H1 (cell line): ENCODE results near the gene CENPM. TPM values are rescaled to one million over a fixed set of nuclear protein-coding genes. Genes with fewer than 3 reads are reported as not detected.
A peak's percentile ranks its signal among the peaks of the same experiment; 100 is the strongest.

Experiments
- CTCF ChIA-PET: fragments of 300-600 bp; sonication (Branson Sonifier 250); formaldehyde crosslinking; loops from one replicate; lab custom pipeline; 2021; ENCODE audit not compliant: partially characterized antibody; lab: Charles Lee
- POLR2A ChIA-PET: fragments of 300-600 bp; sonication (Branson Sonifier 250); formaldehyde crosslinking; loops from one replicate; lab custom pipeline; 2021; ENCODE audit warnings: inconsistent platforms; ENCODE audit not compliant: partially characterized antibody; lab: Charles Lee
- DNase-seq, 2 experiments: peaks; one replicate each; pipeline versions ENCODE4 v3.0.0 to v3.0.0-alpha.2; 2010 to 2022; ENCODE audit warnings: low spot score in 2 of 2, low read depth in 1 of 2, mixed read lengths in 1 of 2
- FAIRE-seq: peaks from 2 replicates; lab custom pipeline; 2011; peaks lifted over from hg19 to GRCh38; lab: Jason Lieb, UNC
- H2AFZ ChIP-seq: 2 replicates; pipeline ENCODE4 v1.8.1; 2012; ENCODE audit warnings: low read length, inconsistent platforms
- H2AK5ac ChIP-seq: 2 replicates; pipeline ENCODE4 v1.6.1; 2013; ENCODE audit warnings: low read depth, low read length
- H2BK120ac ChIP-seq: replicated peaks from 2 replicates; pipeline ENCODE3; 2013; ENCODE audit warnings: low read depth, low read length, inconsistent platforms
- H2BK12ac ChIP-seq: 2 replicates; pipeline ENCODE4 v1.6.1; 2013; ENCODE audit warnings: low read depth, low read length
- H2BK15ac ChIP-seq: 2 replicates; pipeline ENCODE4 v1.6.1; 2013; ENCODE audit warnings: low read length
- H2BK20ac ChIP-seq: 2 replicates; pipeline ENCODE4 v1.6.1; 2013; ENCODE audit warnings: low read length
- H2BK5ac ChIP-seq: 2 replicates; pipeline ENCODE4 v1.6.1; 2013; ENCODE audit warnings: low read depth, low read length
- H3K14ac ChIP-seq: 2 replicates; pipeline ENCODE4 v1.6.1; 2013; ENCODE audit warnings: inconsistent platforms; ENCODE audit not compliant: insufficient read length
- H3K18ac ChIP-seq: 2 replicates; pipeline ENCODE4 v1.6.1; 2013; ENCODE audit warnings: low read length; ENCODE audit errors: extremely low read depth
- H3K23ac ChIP-seq: 2 replicates; pipeline ENCODE4 v1.6.1; 2013; ENCODE audit warnings: inconsistent platforms; ENCODE audit not compliant: insufficient read length
- H3K23me2 ChIP-seq: 2 replicates; pipeline ENCODE4 v1.6.1; 2013; ENCODE audit warnings: low read depth, low read length
- H3K27ac ChIP-seq: 2 replicates; pipeline ENCODE4 v1.6.1; 2011; ENCODE audit warnings: low read depth, low read length, inconsistent platforms
- H3K27me3 ChIP-seq, 4 experiments: replicated peaks in 1 of 4; 1 replicate in 1 of 4; 2 replicates in 3 of 4; pipeline versions ENCODE4 v1.6.1 to v1.8.1; 2011 to 2013; ENCODE audit warnings: low read length in 3 of 4, mild to moderate bottlenecking in 3 of 4, inconsistent platforms in 2 of 4, mixed read lengths in 2 of 4, moderate library complexity in 1 of 4; ENCODE audit not compliant: control insufficient read depth in 3 of 4, insufficient read depth in 3 of 4; ENCODE audit errors: extremely low read depth in 1 of 4
- H3K36me3 ChIP-seq, 4 experiments: 2 replicates each; pipeline versions ENCODE4 v1.6.1 to v1.8.1; 2011 to 2013; ENCODE audit warnings: mild to moderate bottlenecking in 4 of 4, low read length in 3 of 4, moderate library complexity in 2 of 4, control low read depth in 1 of 4, inconsistent platforms in 1 of 4; ENCODE audit not compliant: insufficient read depth in 4 of 4, control insufficient read depth in 2 of 4
- H3K4ac ChIP-seq: replicated peaks from 2 replicates; pipeline ENCODE3; 2013; ENCODE audit warnings: low read length, low read depth, mixed read lengths, inconsistent platforms; ENCODE audit not compliant: insufficient read length
- H3K4me1 ChIP-seq, 4 experiments: replicated peaks in 1 of 4; 1 replicate in 1 of 4; 2 replicates in 3 of 4; pipeline versions ENCODE4 v1.6.1 to v1.8.1; 2011 to 2013; ENCODE audit warnings: low read length in 3 of 4, inconsistent platforms in 2 of 4, mixed read lengths in 1 of 4; ENCODE audit not compliant: insufficient read depth in 4 of 4, control insufficient read depth in 3 of 4
- H3K4me2 ChIP-seq, 2 experiments: 2 replicates each; pipeline versions ENCODE4 v1.6.1 to v1.8.1; 2011 to 2013; ENCODE audit warnings: low read depth in 2 of 2, low read length in 2 of 2, control low read depth in 1 of 2, inconsistent platforms in 1 of 2, mild to moderate bottlenecking in 1 of 2; ENCODE audit not compliant: insufficient read depth in 1 of 2
- H3K4me3 ChIP-seq, 4 experiments: fragments of 200-600, 300-600 bp in 1 of 4; sonication (generic), shearing (Covaris generic), sonication (Bioruptor Twin) in 1 of 4; 2 replicates each; pipeline versions ENCODE4 v1.5.1 to v1.8.1; 2011 to 2016; ENCODE audit warnings: low read length in 4 of 4, low read depth in 3 of 4, control low read depth in 2 of 4, inconsistent platforms in 2 of 4, mild to moderate bottlenecking in 2 of 4, mixed read lengths in 1 of 4, moderate library complexity in 1 of 4; ENCODE audit not compliant: insufficient read depth in 2 of 4; ENCODE audit errors: extremely low read depth in 1 of 4
- H3K56ac ChIP-seq: replicated peaks from 2 replicates; pipeline ENCODE3; 2013; ENCODE audit warnings: low read depth, mild to moderate bottlenecking, mixed read lengths, low read length, inconsistent platforms; ENCODE audit not compliant: insufficient read length
- H3K79me1 ChIP-seq: 2 replicates; pipeline ENCODE4 v1.6.1; 2013; ENCODE audit warnings: low read depth, low read length, control low read depth
- H3K79me2 ChIP-seq, 2 experiments: 2 replicates each; pipeline versions ENCODE4 v1.6.1 to v1.8.1; 2012 to 2013; ENCODE audit warnings: low read length in 2 of 2, mild to moderate bottlenecking in 2 of 2, inconsistent platforms in 1 of 2; ENCODE audit not compliant: insufficient read depth in 2 of 2, control insufficient read depth in 1 of 2
- H3K9ac ChIP-seq, 4 experiments: replicated peaks in 1 of 4; 1 replicate in 1 of 4; 2 replicates in 3 of 4; pipeline versions ENCODE4 v1.6.1 to v1.8.1; 2011 to 2013; ENCODE audit warnings: low read depth in 3 of 4, low read length in 3 of 4, control low read depth in 2 of 4, mild to moderate bottlenecking in 2 of 4, moderate library complexity in 2 of 4, inconsistent platforms in 1 of 4; ENCODE audit errors: extremely low read depth in 1 of 4
- H3K9me3 ChIP-seq, 2 experiments: 2 replicates each; pipeline versions ENCODE4 v1.6.1 to v1.8.1; 2012 to 2013; ENCODE audit warnings: mild to moderate bottlenecking in 2 of 2, moderate library complexity in 2 of 2, control low read depth in 1 of 2, inconsistent platforms in 1 of 2, low read depth in 1 of 2, low read length in 1 of 2, mixed read lengths in 1 of 2; ENCODE audit not compliant: insufficient read depth in 2 of 2
- H4K20me1 ChIP-seq, 2 experiments: replicated peaks in 1 of 2; 2 replicates each; pipeline versions ENCODE3 to v1.8.1; 2011 to 2013; ENCODE audit warnings: inconsistent platforms in 2 of 2, low read length in 2 of 2, mild to moderate bottlenecking in 1 of 2; ENCODE audit not compliant: insufficient read depth in 2 of 2, control insufficient read depth in 1 of 2
- H4K5ac ChIP-seq: 2 replicates; pipeline ENCODE4 v1.6.1; 2013; ENCODE audit warnings: low read length, low read depth, mixed read lengths, inconsistent platforms; ENCODE audit not compliant: insufficient read length
- H4K8ac ChIP-seq: 2 replicates; pipeline ENCODE4 v1.8.0; 2013; ENCODE audit warnings: mild to moderate bottlenecking, moderate library complexity, low read length, inconsistent platforms; ENCODE audit not compliant: insufficient read depth; ENCODE audit errors: extremely low read depth
- H4K91ac ChIP-seq: replicated peaks from 2 replicates; pipeline ENCODE3; 2013; ENCODE audit warnings: low read length, mixed read lengths, inconsistent platforms; ENCODE audit not compliant: insufficient read length
- EP300 ChIP-seq, 2 experiments: IDR thresholded peaks; 1 replicate in 1 of 2; 2 replicates in 1 of 2; pipeline ENCODE4 v1.6.1; 2011 to 2012; ENCODE audit warnings: low read depth in 2 of 2, low read length in 2 of 2, mild to moderate bottlenecking in 2 of 2, borderline replicate concordance in 1 of 2, inconsistent platforms in 1 of 2, moderate library complexity in 1 of 2
- EZH2 ChIP-seq: fragments of 200-600 bp; sonication (generic); IDR thresholded peaks from 2 replicates; pipeline ENCODE4 v1.7.1; 2012; ENCODE audit warnings: low read depth, mild to moderate bottlenecking, moderate library complexity, low read length, inconsistent platforms; ENCODE audit not compliant: severe bottlenecking
- FOSL1 ChIP-seq: IDR thresholded peaks from 2 replicates; pipeline ENCODE4 v1.6.1; 2011; ENCODE audit warnings: mild to moderate bottlenecking, low read depth, low read length, moderate library complexity; ENCODE audit not compliant: insufficient read depth
- JUN ChIP-seq: IDR thresholded peaks from 2 replicates; pipeline ENCODE4 v1.6.1; 2011; ENCODE audit warnings: low read depth, mild to moderate bottlenecking, improper control_type of control experiment, low read length
- RNF2 ChIP-seq: fragments of 200-900, 300-1000 bp; sonication (generic); IDR thresholded peaks from 2 replicates; pipeline ENCODE4 v1.7.1; 2016; ENCODE audit warnings: borderline replicate concordance, low read depth, mild to moderate bottlenecking, antibody characterized with exemption, low read length; ENCODE audit not compliant: poor library complexity, severe bottlenecking; ENCODE audit errors: missing control alignments
- SUZ12 ChIP-seq: fragments of 200-600 bp; sonication (generic); IDR thresholded peaks from 2 replicates; pipeline ENCODE4 v1.6.1; 2012; ENCODE audit warnings: mild to moderate bottlenecking, inconsistent platforms, low read length, moderate library complexity, mixed read lengths
- WGBS, 2 experiments: shearing (Covaris generic) in 1 of 2; methylation state at CpG; one replicate each; pipeline versions ENCODE4 v1.1.6 to v1.1.7; 2013 to 2015; ENCODE audit warnings: low lambda C conversion rate in 2 of 2, mixed read lengths in 2 of 2, inconsistent platforms in 1 of 2, low coverage in 1 of 2, missing lambda C conversion rate in 1 of 2; ENCODE audit not compliant: insufficient replicate concordance in 2 of 2, insufficient coverage in 1 of 2, insufficient read length in 1 of 2; ENCODE audit errors: extremely low coverage in 1 of 2, missing lambda C conversion rate in 1 of 2; 5-methylcytosine and 5-hydroxymethylcytosine counted together
- polyA plus RNA-seq, 7 experiments: library from polyadenylated mRNA; depleted of rRNA in 3 of 7; stranded (reverse) in 5 of 7; unstranded in 2 of 7; fragments of >200 nt in 5 of 7; fragments of 200-250 nt in 2 of 7; gene quantifications; 1 replicate in 5 of 7; 2 replicates in 1 of 7; 4 replicates in 1 of 7; pipeline versions ENCODE4 v1.2.1 to v1.2.3, GENCODE V29; 2011 to 2013; ENCODE audit warnings: missing spikeins in 2 of 7, mixed read lengths in 2 of 7
- total RNA-seq: library from RNA; stranded (reverse); fragmentation: NEBNext Ultra II Directional; extraction: Animal tissue kit (Norgen Biotek cat#: 25700); gene quantifications from 2 replicates; pipeline ENCODE4 v1.2.1, GENCODE V29; 2021

CENPM gene
- total and polyA plus RNA-seq, 2 of the 8 experiments (the other 6 are each of a cell fraction or from before 2014, with no cell fraction given) = 32.0 to 80.4 TPM

GRCh38 chr22:41915786-41916493, 31.0 kb downstream of the CENPM start:
- DNase-seq = no peak
- H3K79me2 ChIP-seq = no peaks in the 10 kb centered on the region
- H2AFZ ChIP-seq = no peak overlapping the region
- no peak overlapping the region for H4K5ac ChIP-seq
- no peak overlapping the region for H4K91ac ChIP-seq
- no peak overlapping the region for H2BK20ac ChIP-seq
- peak overlapping the region; percentile 39; the same call in 1 of the 2 replicates for H2BK12ac ChIP-seq
- H3K27ac ChIP-seq = no peak overlapping the region
- no peaks in the 10 kb centered on the region for H3K79me1 ChIP-seq
- H2BK5ac ChIP-seq = no peak overlapping the region
- ChIA-PET CTCF (interaction anchor here (0.9 to 2.9 kb wide), 4 partner anchors 10 to 31 kb away, joined by 3 to 13 read pairs (median 8); partner anchors contain the start of gene CENPM), POLR2A (interaction anchor here (0.5 to 1.7 kb wide), 6 partner anchors 8 to 84 kb away, joined by 3 to 7 read pairs (median 4); partner anchors contain the start of gene CENPM)
- H2BK15ac ChIP-seq = peak overlapping the region; percentile 95; the same call in 1 of the 2 replicates
- no peak for FAIRE-seq
- no peak overlapping the region for H3K9ac ChIP-seq
- TF ChIP-seq RNF2 = peak; percentile 74
- TF ChIP-seq EP300 (IDR thresholded peaks at IDR 0.05; ENCODE audit: borderline replicate concordance in 1 of 2, low read depth in 2 of 2, low read length in 2 of 2) = no peak
- no peak for TF ChIP-seq FOSL1
- no peak for TF ChIP-seq JUN
- peak; percentile 20 for TF ChIP-seq EZH2
- TF ChIP-seq SUZ12 = peak; percentile 42
- H3K4ac ChIP-seq = no peak overlapping the region
- peaks cover 0 to 20% (median 14%) of the 10 kb centered on the region in 4 experiments; a peak in 6 of 7 replicates for H3K4me1 ChIP-seq
- no peak overlapping the region for H2AK5ac ChIP-seq
- no peak overlapping the region for H2BK120ac ChIP-seq
- no peak overlapping the region for H3K23ac ChIP-seq
- peak overlapping the region; percentile 30 to 65 (median 40); a peak in 7 of 8 replicates for H3K4me3 ChIP-seq
- peaks cover 0 to 9% (median 0%) of the 10 kb centered on the region in 4 experiments; a peak in 1 of 8 replicates for H3K36me3 ChIP-seq
- H4K20me1 ChIP-seq = peaks cover 13 to 24% of the 10 kb centered on the region in 2 experiments
- H4K8ac ChIP-seq = no peak overlapping the region
- H3K23me2 ChIP-seq = peaks cover 12% of the 10 kb centered on the region; the same call in 1 of the 2 replicates
- H3K14ac ChIP-seq = no peak overlapping the region
- H3K4me2 ChIP-seq = peak overlapping the region; percentile 68 to 95
- 29% methylated on average over 7 of the region's 11 CpGs; no CpG with 5 or more reads in 1 of the 2 experiments for WGBS, 2 experiments
- H3K18ac ChIP-seq = no peak overlapping the region
- no peaks in the 10 kb centered on the region; a peak in 1 of 4 replicates for H3K9me3 ChIP-seq
- peaks cover 62 to 98% (median 90%) of the 10 kb centered on the region in 4 experiments for H3K27me3 ChIP-seq
- no peak overlapping the region for H3K56ac ChIP-seq
